Panc1 (cell line): Measurements from ENCODE around the gene R3HDM4. TPM values are rescaled to one million over a fixed set of nuclear protein-coding genes. Genes with fewer than 3 reads are reported as not detected.

Source experiments
- ATAC-seq: fragments of 200-7000 bp; cut with Tn5 transposase; 2 replicates; pipeline ENCODE4 v1.9.1; 2020; ENCODE audit warnings: mild to moderate bottlenecking, moderate library complexity
- BruUV-seq: library from RNA; stranded (reverse); fragments of 400-500 nt; replicated peaks from 2 replicates; lab custom pipeline; 2021; lab: Mats Ljungman, UMichigan
- CTCF ChIA-PET: fragments of 300-600 bp; sonication (Branson Sonifier 250); formaldehyde crosslinking; loops from one replicate; lab custom pipeline; 2022; ENCODE audit warnings: antibody characterized with exemption; lab: Charles Lee
- POLR2A ChIA-PET: fragments of 300-600 bp; sonication (Branson Sonifier 250); formaldehyde crosslinking; loops from one replicate; lab custom pipeline; 2022; ENCODE audit warnings: antibody characterized with exemption; lab: Charles Lee
- DNase-seq: peaks from one replicate; pipeline ENCODE4 v3.0.0-alpha.2; 2010; ENCODE audit warnings: low read depth, low spot score
- H3K27ac ChIP-seq: 2 replicates; pipeline ENCODE4 v1.5.1; 2011; ENCODE audit warnings: mild to moderate bottlenecking, low read length, inconsistent platforms
- H3K27me3 ChIP-seq: fragments of 200-500 bp; sonication (Bioruptor generic); 2 replicates; pipeline ENCODE4 v1.6.0; 2014; ENCODE audit warnings: low read length, inconsistent platforms; ENCODE audit not compliant: control insufficient read depth, insufficient read depth
- H3K36me3 ChIP-seq: fragments of 200-500 bp; sonication (Bioruptor generic); 2 replicates; pipeline ENCODE4 v1.5.1; 2014; ENCODE audit warnings: inconsistent platforms, mild to moderate bottlenecking, low read length, moderate library complexity; ENCODE audit not compliant: control insufficient read depth, insufficient read depth
- H3K4me1 ChIP-seq: 2 replicates; pipeline ENCODE4 v1.5.1; 2011; ENCODE audit warnings: inconsistent platforms, mild to moderate bottlenecking, low read length, moderate library complexity; ENCODE audit not compliant: control insufficient read depth, insufficient read depth
- H3K4me3 ChIP-seq, 2 experiments: 2 replicates each; pipeline ENCODE4 v1.5.1; 2011 to 2012; ENCODE audit warnings: low read depth in 2 of 2, low read length in 2 of 2, mild to moderate bottlenecking in 2 of 2, inconsistent platforms in 1 of 2, moderate library complexity in 1 of 2
- H3K9me3 ChIP-seq: fragments of 200-500 bp; sonication (Bioruptor generic); 2 replicates; pipeline ENCODE4 v1.5.1; 2014; ENCODE audit warnings: low read depth, mild to moderate bottlenecking, inconsistent platforms, low read length, moderate library complexity; ENCODE audit not compliant: control insufficient read depth, insufficient read depth
- CTCF ChIP-seq: fragments of 450-650 bp; IDR thresholded peaks from 2 replicates; pipeline ENCODE4 v1.5.1; 2017; ENCODE audit warnings: mild to moderate bottlenecking
- POLR2AphosphoS5 ChIP-seq: IDR thresholded peaks from 2 replicates; pipeline ENCODE4 v1.6.1; 2012; ENCODE audit warnings: mild to moderate bottlenecking, low read depth, low read length, moderate library complexity
- SIN3A ChIP-seq: IDR thresholded peaks from 2 replicates; pipeline ENCODE4 v1.6.1; 2012; ENCODE audit warnings: low read depth, mild to moderate bottlenecking, low read length, moderate library complexity, borderline replicate concordance; ENCODE audit not compliant: insufficient read depth
- TCF7L2 ChIP-seq: IDR thresholded peaks from 2 replicates; pipeline ENCODE4 v1.6.1; 2011; ENCODE audit warnings: mild to moderate bottlenecking, low read depth, low read length, inconsistent platforms
- in situ Hi-C: cut with HindIII; loops from 2 replicates; pipeline ENCODE4 v1.10.0; 2016; ENCODE audit warnings: low sequenced_read_pairs, low pct_unique_long_range_greater_than_20kb
- intact Hi-C: fragments of 100-400 bp; cut with micrococcal nuclease; formaldehyde crosslinking; loops from one replicate; pipeline ENCODE4 v1.10.0; 2022; ENCODE audit not compliant: unreplicated experiment
- total RNA-seq: library from RNA; stranded (reverse); gene quantifications from one replicate; pipeline ENCODE4 v1.2.1, GENCODE V29; 2021; ENCODE audit not compliant: unreplicated experiment
- TF ChIP-seq, protein P1 (sequence below), 2 experiments: IDR thresholded peaks; 2 replicates each; pipeline ENCODE4 v1.6.1; 2011 to 2012; ENCODE audit warnings: low read depth in 2 of 2, control low read depth in 1 of 2, low read length in 1 of 2, mild to moderate bottlenecking in 1 of 2, moderate library complexity in 1 of 2; ENCODE audit not compliant: insufficient read depth in 1 of 2

R3HDM4 gene
- total RNA-seq, 1 experiment from 2014 or later, result 43.5 TPM

DNA sequence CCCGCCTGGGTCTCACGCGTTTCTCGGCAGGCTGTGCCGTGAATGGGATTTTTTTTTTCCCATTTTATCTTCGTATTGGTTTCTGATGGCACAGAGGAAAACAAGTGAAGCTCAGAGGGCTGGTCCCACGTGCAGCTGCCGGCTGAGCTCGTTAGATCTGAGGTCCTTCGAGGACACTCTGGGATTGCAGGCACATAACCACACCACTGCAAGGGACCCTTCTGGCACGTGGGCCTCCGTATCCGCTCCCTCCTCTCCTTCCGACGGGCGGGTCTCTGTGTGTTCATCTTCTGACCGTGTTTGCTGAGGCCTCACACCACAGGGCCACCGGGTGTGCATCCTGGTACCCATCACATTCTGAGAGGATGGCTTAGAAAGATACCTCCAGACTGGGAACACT, 36.9 kb downstream of the R3HDM4 start:
- Histone ChIP-seq H3K4me3 (no peak overlapping the region), H3K36me3 (no peaks in the 10 kb centered on the region), H3K4me1 (no peaks in the 10 kb centered on the region), H3K9me3 (no peaks in the 10 kb centered on the region), H3K27me3 (no peaks in the 10 kb centered on the region), H3K27ac (no peak overlapping the region)
- ChIA-PET CTCF (no interaction called here), POLR2A (no interaction called here)
- in situ Hi-C loops (no loop called here), intact Hi-C loops (no loop called here)
- ATAC-seq (no peak), DNase-seq (no peak)
- TF ChIP-seq CTCF (no peak), POLR2AphosphoS5 (no peak), SIN3A (no peak), TCF7L2 (no peak)
- TF ChIP-seq, protein P1, sequence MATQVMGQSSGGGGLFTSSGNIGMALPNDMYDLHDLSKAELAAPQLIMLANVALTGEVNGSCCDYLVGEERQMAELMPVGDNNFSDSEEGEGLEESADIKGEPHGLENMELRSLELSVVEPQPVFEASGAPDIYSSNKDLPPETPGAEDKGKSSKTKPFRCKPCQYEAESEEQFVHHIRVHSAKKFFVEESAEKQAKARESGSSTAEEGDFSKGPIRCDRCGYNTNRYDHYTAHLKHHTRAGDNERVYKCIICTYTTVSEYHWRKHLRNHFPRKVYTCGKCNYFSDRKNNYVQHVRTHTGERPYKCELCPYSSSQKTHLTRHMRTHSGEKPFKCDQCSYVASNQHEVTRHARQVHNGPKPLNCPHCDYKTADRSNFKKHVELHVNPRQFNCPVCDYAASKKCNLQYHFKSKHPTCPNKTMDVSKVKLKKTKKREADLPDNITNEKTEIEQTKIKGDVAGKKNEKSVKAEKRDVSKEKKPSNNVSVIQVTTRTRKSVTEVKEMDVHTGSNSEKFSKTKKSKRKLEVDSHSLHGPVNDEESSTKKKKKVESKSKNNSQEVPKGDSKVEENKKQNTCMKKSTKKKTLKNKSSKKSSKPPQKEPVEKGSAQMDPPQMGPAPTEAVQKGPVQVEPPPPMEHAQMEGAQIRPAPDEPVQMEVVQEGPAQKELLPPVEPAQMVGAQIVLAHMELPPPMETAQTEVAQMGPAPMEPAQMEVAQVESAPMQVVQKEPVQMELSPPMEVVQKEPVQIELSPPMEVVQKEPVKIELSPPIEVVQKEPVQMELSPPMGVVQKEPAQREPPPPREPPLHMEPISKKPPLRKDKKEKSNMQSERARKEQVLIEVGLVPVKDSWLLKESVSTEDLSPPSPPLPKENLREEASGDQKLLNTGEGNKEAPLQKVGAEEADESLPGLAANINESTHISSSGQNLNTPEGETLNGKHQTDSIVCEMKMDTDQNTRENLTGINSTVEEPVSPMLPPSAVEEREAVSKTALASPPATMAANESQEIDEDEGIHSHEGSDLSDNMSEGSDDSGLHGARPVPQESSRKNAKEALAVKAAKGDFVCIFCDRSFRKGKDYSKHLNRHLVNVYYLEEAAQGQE (IDR thresholded peaks at IDR 0.05; ENCODE audit: insufficient read depth in 1 of 2, low read depth in 2 of 2, low read length in 1 of 2), result no peak
- BruUV-seq, result no TSS peak

- ATAC-seq (no peak), DNase-seq (no peak)
- intact Hi-C loops (no loop called here), in situ Hi-C loops (no loop called here)
- Histone ChIP-seq H3K9me3 (no peaks in the 10 kb centered on the region), H3K27ac (no peak overlapping the region), H3K36me3 (no peaks in the 10 kb centered on the region), H3K4me1 (no peaks in the 10 kb centered on the region), H3K4me3 (no peak overlapping the region), H3K27me3 (no peaks in the 10 kb centered on the region)
- POLR2A ChIA-PET, result no interaction called here
- TF ChIP-seq SIN3A (no peak), CTCF (no peak), POLR2AphosphoS5 (no peak), TCF7L2 (no peak)
- TF ChIP-seq, protein P1 (IDR thresholded peaks at IDR 0.05; ENCODE audit: insufficient read depth in 1 of 2, low read depth in 2 of 2, low read length in 1 of 2), result no peak
- BruUV-seq, result no TSS peak
- CTCF ChIA-PET, result no interaction called here
Measured at GRCh38 chr19:875265-875879, 37.6 kb downstream of the R3HDM4 start.
